ENCODE measurements around the gene TMPRSS9.
"Not testable (repeated sequence)": the region's sequence is repeated elsewhere in the genome, so short reads cannot be mapped to it uniquely, and the experiment has no call there.

Gene TMPRSS9

DNA sequence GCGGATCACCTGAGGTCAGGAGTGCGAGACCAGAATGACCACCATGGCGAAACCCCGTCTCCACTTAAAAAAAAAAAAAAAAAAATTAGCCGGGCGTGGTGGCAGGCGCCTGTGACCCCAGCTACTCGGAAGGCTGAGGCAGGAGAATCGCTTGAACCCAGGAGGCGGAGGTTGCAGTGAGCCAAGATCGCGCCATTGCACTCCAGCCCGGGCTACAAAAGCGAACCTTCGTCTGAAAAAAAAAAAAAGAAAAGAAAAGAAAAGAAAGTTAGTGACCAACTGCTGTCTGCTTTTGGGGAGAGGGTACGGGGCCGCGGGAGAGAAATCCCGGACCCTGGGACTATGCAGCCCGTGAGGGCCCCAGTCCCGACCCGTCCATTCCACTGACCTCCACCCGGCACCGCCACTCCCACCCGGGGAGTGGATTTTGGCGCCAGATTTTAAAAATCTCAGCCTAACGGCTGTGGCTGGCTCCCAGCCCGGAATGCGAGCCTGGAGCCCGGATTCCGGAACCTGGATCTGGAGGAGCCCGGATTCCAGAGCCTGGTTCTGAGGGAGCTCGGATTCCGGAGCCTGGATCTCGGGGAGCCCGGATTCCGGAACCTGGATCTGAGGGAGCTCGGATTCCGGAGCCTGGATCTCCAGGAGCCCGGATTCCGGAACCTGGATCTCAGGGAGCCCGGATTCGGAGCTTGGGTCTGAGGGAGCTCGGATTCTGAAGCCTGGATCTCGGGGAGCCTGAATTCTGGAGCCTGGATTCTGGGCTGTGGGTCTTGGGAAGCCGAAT, 102.8 kb downstream of the TMPRSS9 start:
- DNase-seq (ENCODE audit: low spot score), result peak; percentile 96

DNA sequence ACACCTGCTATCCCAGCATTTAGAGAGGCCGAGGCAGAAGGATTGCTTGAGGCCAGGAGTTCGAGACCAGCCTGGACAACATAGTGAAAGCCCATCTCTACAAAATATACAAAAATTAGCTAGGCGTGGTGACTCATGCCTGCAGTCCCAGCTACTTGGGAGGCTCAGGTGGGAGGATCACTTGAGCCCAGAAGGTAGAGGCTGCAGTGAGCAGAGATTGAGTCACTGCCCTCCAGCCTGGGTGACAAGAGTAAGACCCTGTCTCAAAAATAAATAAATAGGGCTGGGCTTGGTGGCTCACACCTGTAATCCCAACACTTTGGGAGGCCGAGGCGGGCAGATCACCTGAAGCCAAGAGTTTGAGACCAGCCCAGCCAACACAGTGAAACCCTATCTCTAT, 103.6 kb downstream of the TMPRSS9 start:
- not testable (repeated sequence) for DNase-seq (ENCODE audit: low spot score)

- no peak for DNase-seq (ENCODE audit: low spot score)
Measured at GRCh38 chr19:2464389-2464788, 104.3 kb downstream of the TMPRSS9 start.

DNA sequence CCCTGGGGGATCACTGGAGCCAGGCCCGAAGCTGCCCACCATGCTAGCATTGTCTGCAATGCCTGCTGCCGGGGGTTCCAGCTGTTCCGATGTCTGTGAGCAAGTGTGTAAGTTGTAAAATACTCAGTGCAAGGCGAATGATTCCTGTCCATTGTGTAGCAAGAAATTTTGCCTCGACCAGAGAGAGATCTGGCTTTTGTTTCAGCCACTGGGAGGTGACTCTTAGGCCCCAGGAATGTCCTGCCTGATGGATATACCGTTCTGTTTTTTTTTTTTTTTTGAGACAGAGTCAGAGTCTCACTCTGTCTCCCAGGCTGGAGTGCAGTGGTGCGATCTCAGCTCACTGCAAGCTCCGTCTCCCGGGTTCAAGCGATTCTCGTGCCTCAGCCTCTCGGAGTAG, 108.5 kb downstream of the TMPRSS9 start:
- DNase-seq (ENCODE audit: low spot score), result no peak

- no peak for DNase-seq (ENCODE audit: low spot score)
Measured at GRCh38 chr19:2469102-2469914, 109.2 kb downstream of the TMPRSS9 start.

DNA sequence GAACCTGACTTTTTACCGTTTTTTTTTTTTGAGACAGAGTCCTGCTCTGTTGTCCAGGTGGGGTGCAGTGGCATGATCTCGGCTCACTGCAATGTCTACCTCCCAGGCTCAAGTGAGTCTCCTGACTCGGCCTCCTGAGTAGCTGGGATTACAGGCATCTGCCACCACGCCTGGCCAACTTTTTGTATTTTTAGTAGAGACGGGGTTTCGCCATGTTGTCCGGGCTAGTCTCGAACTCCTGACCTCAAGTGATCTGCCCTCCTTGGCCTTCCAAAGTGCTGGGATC, 109.8 kb downstream of the TMPRSS9 start:
- not testable (repeated sequence) for DNase-seq (ENCODE audit: low spot score)

GRCh38 chr19:2474232-2475017, 114.4 kb downstream of the TMPRSS9 start:
- DNase-seq (ENCODE audit: low spot score), result peak; percentile 93

GRCh38 chr19:2475018-2475701, 115.1 kb downstream of the TMPRSS9 start:
- DNase-seq (ENCODE audit: low spot score), result peak; percentile 71
